AG10803 (cell line): ENCODE data around the gene ARL10.

Source experiments
- DNase-seq: peaks from one replicate; pipeline ENCODE4 v3.0.0; 2010; ENCODE audit warnings: low read depth
- H3K4me3 ChIP-seq: 2 replicates; pipeline ENCODE4 v1.5.1; 2011; ENCODE audit warnings: mild to moderate bottlenecking, low read length, control low read depth
- TF ChIP-seq, protein P1 (sequence below): conservative IDR thresholded peaks from 2 replicates; pipeline ENCODE4 v1.5.1; 2011; ENCODE audit warnings: mild to moderate bottlenecking, low read length, control low read depth, inconsistent platforms

ARL10 gene

DNA sequence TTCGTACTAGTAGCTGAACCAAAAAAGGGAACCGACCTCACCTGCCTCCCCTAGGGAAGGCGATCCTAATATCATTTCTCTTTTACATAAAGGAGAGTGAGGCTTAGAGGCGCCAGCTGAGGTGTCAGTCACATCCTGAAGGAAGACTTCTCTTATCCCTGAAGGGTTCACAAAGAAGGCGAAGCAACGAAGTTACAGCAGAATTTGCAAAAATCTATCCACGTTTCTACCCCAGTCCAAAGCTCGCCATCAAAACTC lies 3.1 kb upstream of the ARL10 start:
- TF ChIP-seq, protein P1, sequence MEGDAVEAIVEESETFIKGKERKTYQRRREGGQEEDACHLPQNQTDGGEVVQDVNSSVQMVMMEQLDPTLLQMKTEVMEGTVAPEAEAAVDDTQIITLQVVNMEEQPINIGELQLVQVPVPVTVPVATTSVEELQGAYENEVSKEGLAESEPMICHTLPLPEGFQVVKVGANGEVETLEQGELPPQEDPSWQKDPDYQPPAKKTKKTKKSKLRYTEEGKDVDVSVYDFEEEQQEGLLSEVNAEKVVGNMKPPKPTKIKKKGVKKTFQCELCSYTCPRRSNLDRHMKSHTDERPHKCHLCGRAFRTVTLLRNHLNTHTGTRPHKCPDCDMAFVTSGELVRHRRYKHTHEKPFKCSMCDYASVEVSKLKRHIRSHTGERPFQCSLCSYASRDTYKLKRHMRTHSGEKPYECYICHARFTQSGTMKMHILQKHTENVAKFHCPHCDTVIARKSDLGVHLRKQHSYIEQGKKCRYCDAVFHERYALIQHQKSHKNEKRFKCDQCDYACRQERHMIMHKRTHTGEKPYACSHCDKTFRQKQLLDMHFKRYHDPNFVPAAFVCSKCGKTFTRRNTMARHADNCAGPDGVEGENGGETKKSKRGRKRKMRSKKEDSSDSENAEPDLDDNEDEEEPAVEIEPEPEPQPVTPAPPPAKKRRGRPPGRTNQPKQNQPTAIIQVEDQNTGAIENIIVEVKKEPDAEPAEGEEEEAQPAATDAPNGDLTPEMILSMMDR = no peak
- peak overlapping the region; percentile 96 for H3K4me3 ChIP-seq
- DNase-seq = no peak

DNA sequence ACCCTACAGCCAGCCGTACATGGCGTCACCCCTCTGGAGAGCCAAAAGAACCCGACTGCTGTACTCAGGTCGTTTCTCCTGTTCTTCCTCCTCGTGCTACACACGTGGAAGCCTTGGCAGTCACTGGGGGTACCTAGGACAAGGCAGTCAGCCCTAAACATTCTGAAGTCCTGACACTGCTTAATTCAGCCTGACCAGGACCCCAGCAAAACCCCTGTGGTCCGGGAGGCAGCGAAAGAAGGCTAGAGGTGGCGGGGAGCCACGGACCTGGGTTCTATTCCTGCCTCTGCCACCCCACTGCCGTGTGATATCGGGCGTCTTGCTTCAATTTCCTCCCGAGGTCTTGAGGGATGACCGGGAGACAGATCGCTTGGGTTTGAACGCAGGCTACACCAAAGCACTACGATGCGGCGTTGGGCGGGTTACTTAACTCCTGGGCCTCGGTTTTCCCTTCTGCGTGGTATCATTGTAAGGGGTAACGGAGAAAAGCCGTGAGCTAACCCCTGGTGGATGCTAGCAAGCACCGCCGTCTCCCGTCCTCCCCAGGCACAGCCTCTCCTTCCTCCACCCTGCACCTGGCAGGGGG lies 429 bp upstream of the ARL10 start:
- H3K4me3 ChIP-seq = peak overlapping the region; percentile 67
- no peak for DNase-seq
- TF ChIP-seq, protein P1 = no peak

DNA sequence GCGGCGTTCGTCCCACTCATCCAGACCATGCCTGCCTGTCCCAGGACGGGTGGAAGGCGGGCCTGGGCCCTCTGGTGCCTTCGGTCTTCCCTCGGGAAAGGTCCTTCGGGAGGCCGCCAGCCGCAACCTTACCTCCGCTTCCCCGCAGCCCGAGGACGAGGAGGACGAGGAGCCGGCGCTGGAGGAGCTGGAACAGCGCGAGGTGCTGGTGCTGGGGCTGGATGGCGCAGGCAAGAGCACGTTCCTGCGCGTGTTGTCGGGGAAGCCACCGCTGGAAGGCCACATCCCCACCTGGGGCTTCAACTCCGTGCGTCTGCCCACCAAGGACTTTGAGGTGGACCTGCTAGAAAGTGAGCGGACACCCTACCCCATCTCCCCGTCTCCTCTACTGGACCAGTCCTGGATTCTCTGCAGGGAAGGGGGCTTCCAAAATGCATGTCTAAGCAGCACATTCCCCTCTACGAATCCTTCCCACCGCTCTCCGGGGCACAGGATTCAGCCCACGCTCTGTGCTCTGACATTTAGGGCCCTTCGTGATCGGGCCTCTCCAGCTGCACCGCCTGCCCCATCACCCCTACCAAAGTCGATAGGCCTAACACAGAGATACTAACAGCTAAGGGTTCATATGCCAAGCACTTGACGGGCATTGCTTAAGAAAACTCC lies 1.1 kb downstream of the ARL10 start:
- TF ChIP-seq, protein P1 = no peak
- DNase-seq = no peak
- peak overlapping the region; percentile 67 for H3K4me3 ChIP-seq

- no peak for DNase-seq
- TF ChIP-seq, protein P1 = no peak
- H3K4me3 ChIP-seq = no peak overlapping the region
These were observed 3.4 kb downstream of the ARL10 start for GRCh38 chr5:176368726-176369125.

- no peak for DNase-seq
- H3K4me3 ChIP-seq = no peak overlapping the region
- TF ChIP-seq, protein P1 = no peak
These were observed 4.8 kb downstream of the ARL10 start for GRCh38 chr5:176369934-176370711.

- TF ChIP-seq, protein P1 = no peak
- DNase-seq = no peak
- H3K4me3 ChIP-seq = no peak overlapping the region
These were observed 6.6 kb downstream of the ARL10 start for GRCh38 chr5:176371621-176372539.
